Measurements from ENCODE around the gene DOC2B. TPM values are rescaled to one million over a fixed set of nuclear protein-coding genes. Genes with fewer than 3 reads are reported as not detected.
"Not testable (repeated sequence)": the region's sequence is repeated elsewhere in the genome, so short reads cannot be mapped to it uniquely, and the experiment has no call there.

The DOC2B gene
- total RNA-seq, 2 donors from 2014 or later: 1.4 to 2.6 TPM

- Mint-ChIP-seq H3K9me3 (no peaks in the 10 kb centered on the region), H3K27ac (no peak overlapping the region), H3K4me3 (no peak overlapping the region), H3K27me3 (ENCODE audit: insufficient read depth) (no peaks in the 10 kb centered on the region), H3K36me3 (ENCODE audit: low read depth) (no peaks in the 10 kb centered on the region), H3K4me1 (no peaks in the 10 kb centered on the region)
- H3K9me3 ChIP-seq (ENCODE audit: control insufficient read depth, low read length): no peaks in the 10 kb centered on the region
- H3K27ac ChIP-seq (ENCODE audit: low read depth, low read length): no peak overlapping the region
- no peaks in the 10 kb centered on the region for H3K27me3 ChIP-seq (ENCODE audit: control insufficient read depth, insufficient read depth, low read length, poor library complexity, severe bottlenecking)
- no peak for TF ChIP-seq CTCF (conservative IDR thresholded peaks at IDR 0.05)
- 85 to 96% methylated on average over 5 to 12 of the region's 13 CpGs for WGBS, 2 experiments (ENCODE audit: insufficient coverage in 1 of 2, insufficient read length in 1 of 2)
- no peak overlapping the region for H3K4me3 ChIP-seq (ENCODE audit: low read length)
- DNase-seq: no peak
- H3K36me3 ChIP-seq (ENCODE audit: control insufficient read depth, insufficient read depth, low read length): no peaks in the 10 kb centered on the region
- no peak overlapping the region for H3K9ac ChIP-seq (ENCODE audit: extremely low read depth, low read length, poor library complexity, severe bottlenecking)
- no peaks in the 10 kb centered on the region for H3K4me1 ChIP-seq (ENCODE audit: control insufficient read depth, insufficient read depth, low read length)
These were observed 9.6 kb downstream of the DOC2B start for GRCh38 chr17:171871-172270.

GRCh38 chr17:170130-170670 lies 11.2 kb downstream of the DOC2B start:
- Histone ChIP-seq H3K9ac (ENCODE audit: extremely low read depth, low read length, poor library complexity, severe bottlenecking) (no peak overlapping the region), H3K4me3 (ENCODE audit: low read length) (no peak overlapping the region), H3K4me1 (ENCODE audit: control insufficient read depth, insufficient read depth, low read length) (no peaks in the 10 kb centered on the region), H3K27me3 (ENCODE audit: control insufficient read depth, insufficient read depth, low read length, poor library complexity, severe bottlenecking) (no peaks in the 10 kb centered on the region), H3K9me3 (ENCODE audit: control insufficient read depth, low read length) (no peaks in the 10 kb centered on the region), H3K36me3 (ENCODE audit: control insufficient read depth, insufficient read depth, low read length) (no peaks in the 10 kb centered on the region), H3K27ac (ENCODE audit: low read depth, low read length) (no peak overlapping the region)
- Mint-ChIP-seq H3K27ac (no peak overlapping the region), H3K27me3 (ENCODE audit: insufficient read depth) (no peaks in the 10 kb centered on the region), H3K4me3 (no peak overlapping the region), H3K9me3 (no peaks in the 10 kb centered on the region), H3K36me3 (ENCODE audit: low read depth) (no peaks in the 10 kb centered on the region), H3K4me1 (no peaks in the 10 kb centered on the region)
- no peak for TF ChIP-seq CTCF (conservative IDR thresholded peaks at IDR 0.05)
- WGBS, 2 experiments (ENCODE audit: insufficient coverage in 1 of 2, insufficient read length in 1 of 2): 83 to 93% methylated on average over 2 to 6 of the region's 6 CpGs
- DNase-seq: no peak

GRCh38 chr17:168614-169013 lies 12.8 kb downstream of the DOC2B start:
- H3K4me1 ChIP-seq (ENCODE audit: control insufficient read depth, insufficient read depth, low read length); H3K4me3 Mint-ChIP-seq; H3K27me3 Mint-ChIP-seq (ENCODE audit: insufficient read depth); H3K27ac Mint-ChIP-seq; H3K36me3 Mint-ChIP-seq (ENCODE audit: low read depth); H3K9me3 ChIP-seq (ENCODE audit: control insufficient read depth, low read length); H3K4me3 ChIP-seq (ENCODE audit: low read length); H3K27me3 ChIP-seq (ENCODE audit: control insufficient read depth, insufficient read depth, low read length, poor library complexity, severe bottlenecking); H3K9me3 Mint-ChIP-seq; DNase-seq; H3K36me3 ChIP-seq (ENCODE audit: control insufficient read depth, insufficient read depth, low read length); H3K4me1 Mint-ChIP-seq; H3K9ac ChIP-seq (ENCODE audit: extremely low read depth, low read length, poor library complexity, severe bottlenecking); H3K27ac ChIP-seq (ENCODE audit: low read depth, low read length): not testable (repeated sequence)
- 72 to 95% methylated on average over 4 to 9 of the region's 11 CpGs for WGBS, 2 experiments (ENCODE audit: insufficient coverage in 1 of 2, insufficient read length in 1 of 2)

GRCh38 chr17:165939-166338 lies 15.5 kb downstream of the DOC2B start:
- Histone ChIP-seq H3K9me3 (ENCODE audit: control insufficient read depth, low read length) (no peaks in the 10 kb centered on the region), H3K27me3 (ENCODE audit: control insufficient read depth, insufficient read depth, low read length, poor library complexity, severe bottlenecking) (no peaks in the 10 kb centered on the region), H3K4me1 (ENCODE audit: control insufficient read depth, insufficient read depth, low read length) (no peaks in the 10 kb centered on the region), H3K36me3 (ENCODE audit: control insufficient read depth, insufficient read depth, low read length) (no peaks in the 10 kb centered on the region), H3K9ac (ENCODE audit: extremely low read depth, low read length, poor library complexity, severe bottlenecking) (no peak overlapping the region), H3K4me3 (ENCODE audit: low read length) (no peak overlapping the region), H3K27ac (ENCODE audit: low read depth, low read length) (no peak overlapping the region)
- no peak for TF ChIP-seq CTCF (conservative IDR thresholded peaks at IDR 0.05)
- Mint-ChIP-seq H3K27ac (no peak overlapping the region), H3K4me1 (no peaks in the 10 kb centered on the region), H3K9me3 (no peaks in the 10 kb centered on the region), H3K4me3 (no peak overlapping the region), H3K36me3 (ENCODE audit: low read depth) (no peaks in the 10 kb centered on the region), H3K27me3 (ENCODE audit: insufficient read depth) (peaks cover 2% of the 10 kb centered on the region)
- 90 to 92% methylated on average over 6 to 14 of the region's 14 CpGs for WGBS, 2 experiments (ENCODE audit: insufficient coverage in 1 of 2, insufficient read length in 1 of 2)
- no peak for DNase-seq

Measured in endodermal cell (in vitro differentiated cells).